ENCODE data around the gene FIP1L1.
"Not testable (repeated sequence)": the region's sequence is repeated elsewhere in the genome, so short reads cannot be mapped to it uniquely, and the experiment has no call there.

The FIP1L1 gene

DNA sequence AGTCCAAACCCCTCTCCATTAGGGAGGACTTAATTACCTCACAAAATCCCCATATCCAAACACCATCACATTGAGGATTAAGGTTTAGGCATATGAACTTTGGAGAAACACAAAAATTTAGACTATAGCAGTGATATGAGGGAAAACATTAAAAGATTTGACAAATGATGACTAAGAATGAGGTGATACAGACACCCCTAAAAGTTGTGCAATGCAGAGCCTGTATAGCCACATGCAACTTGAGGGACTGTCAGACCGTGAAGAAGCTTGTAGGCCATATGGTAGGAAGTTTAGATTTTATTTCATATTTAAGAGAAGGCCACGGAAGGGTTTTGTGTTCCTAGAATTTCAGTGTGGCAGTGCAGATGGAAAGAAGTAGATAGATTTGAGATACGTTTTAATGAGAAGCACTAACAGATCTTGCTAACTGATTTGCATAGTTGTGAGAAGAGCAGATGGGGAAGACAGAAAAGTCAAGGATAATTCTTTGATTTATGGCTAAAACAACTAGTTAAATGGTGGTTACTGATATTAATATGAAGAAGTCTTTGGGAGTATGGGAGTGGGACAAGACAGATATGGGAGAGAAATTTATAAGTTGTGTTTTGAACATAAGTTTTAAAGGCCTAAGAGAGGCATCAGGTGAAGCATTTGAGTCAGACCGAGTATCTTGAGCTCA is 5.5 kb upstream of the FIP1L1 start:
- peaks cover 30% of the 10 kb centered on the region for H3K27me3 ChIP-seq
- H3K9me3 ChIP-seq = no peaks in the 10 kb centered on the region
- TF ChIP-seq, protein P1, sequence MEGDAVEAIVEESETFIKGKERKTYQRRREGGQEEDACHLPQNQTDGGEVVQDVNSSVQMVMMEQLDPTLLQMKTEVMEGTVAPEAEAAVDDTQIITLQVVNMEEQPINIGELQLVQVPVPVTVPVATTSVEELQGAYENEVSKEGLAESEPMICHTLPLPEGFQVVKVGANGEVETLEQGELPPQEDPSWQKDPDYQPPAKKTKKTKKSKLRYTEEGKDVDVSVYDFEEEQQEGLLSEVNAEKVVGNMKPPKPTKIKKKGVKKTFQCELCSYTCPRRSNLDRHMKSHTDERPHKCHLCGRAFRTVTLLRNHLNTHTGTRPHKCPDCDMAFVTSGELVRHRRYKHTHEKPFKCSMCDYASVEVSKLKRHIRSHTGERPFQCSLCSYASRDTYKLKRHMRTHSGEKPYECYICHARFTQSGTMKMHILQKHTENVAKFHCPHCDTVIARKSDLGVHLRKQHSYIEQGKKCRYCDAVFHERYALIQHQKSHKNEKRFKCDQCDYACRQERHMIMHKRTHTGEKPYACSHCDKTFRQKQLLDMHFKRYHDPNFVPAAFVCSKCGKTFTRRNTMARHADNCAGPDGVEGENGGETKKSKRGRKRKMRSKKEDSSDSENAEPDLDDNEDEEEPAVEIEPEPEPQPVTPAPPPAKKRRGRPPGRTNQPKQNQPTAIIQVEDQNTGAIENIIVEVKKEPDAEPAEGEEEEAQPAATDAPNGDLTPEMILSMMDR (IDR thresholded peaks at IDR 0.05) = no peak
- no peaks in the 10 kb centered on the region for H3K36me3 ChIP-seq
- no peak overlapping the region for H3K27ac ChIP-seq
- H3K4me3 ChIP-seq (ENCODE audit: low read depth in 1 of 2, low read length in 1 of 2) = no peak overlapping the region
- H3K4me1 ChIP-seq (ENCODE audit: control insufficient read depth in 1 of 2, insufficient read depth in 1 of 2, low read depth in 1 of 2, low read length in 1 of 2) = peaks cover 2 to 4% of the 10 kb centered on the region in 2 experiments

- no peak overlapping the region for H3K27ac ChIP-seq
- H3K27me3 ChIP-seq = peaks cover 16% of the 10 kb centered on the region
- TF ChIP-seq, protein P1 (IDR thresholded peaks at IDR 0.05) = no peak
- H3K36me3 ChIP-seq = no peaks in the 10 kb centered on the region
- H3K4me3 ChIP-seq (ENCODE audit: low read depth in 1 of 2, low read length in 1 of 2) = no peak overlapping the region
- H3K4me1 ChIP-seq (ENCODE audit: control insufficient read depth in 1 of 2, insufficient read depth in 1 of 2, low read depth in 1 of 2, low read length in 1 of 2) = peaks cover 21 to 23% of the 10 kb centered on the region in 2 experiments
- no peaks in the 10 kb centered on the region for H3K9me3 ChIP-seq
Observed at GRCh38 chr4:53374777-53375258, 2.6 kb upstream of the FIP1L1 start.

DNA sequence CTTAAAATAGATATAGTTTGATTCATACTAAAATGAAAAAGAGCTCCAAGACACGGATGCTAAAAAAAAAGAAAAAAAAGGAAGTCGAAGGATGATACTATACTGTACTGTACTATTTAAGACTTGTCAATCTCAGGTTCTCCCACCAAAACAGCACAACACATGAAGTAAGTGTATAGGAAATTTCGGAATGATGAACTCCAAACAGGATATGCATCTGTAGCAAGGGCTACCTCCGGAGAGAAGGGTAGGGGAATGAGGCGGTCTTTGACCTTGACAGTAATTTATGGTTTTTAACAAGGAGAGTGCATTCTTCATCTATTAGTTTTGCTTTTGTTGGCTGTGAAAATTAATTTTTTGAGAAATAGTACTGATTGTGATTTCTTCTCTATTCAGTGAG is 541 bp upstream of the FIP1L1 start:
- H3K9me3 ChIP-seq = no peaks in the 10 kb centered on the region
- TF ChIP-seq, protein P1 (IDR thresholded peaks at IDR 0.05) = no peak
- peak overlapping the region; percentile 92 for H3K27ac ChIP-seq
- H3K36me3 ChIP-seq = peaks cover under 1% of the 10 kb centered on the region
- H3K4me3 ChIP-seq (ENCODE audit: low read depth in 1 of 2, low read length in 1 of 2) = peak overlapping the region; percentile 76 to 94
- H3K4me1 ChIP-seq (ENCODE audit: control insufficient read depth in 1 of 2, insufficient read depth in 1 of 2, low read depth in 1 of 2, low read length in 1 of 2) = peaks cover 23 to 26% of the 10 kb centered on the region in 2 experiments
- H3K27me3 ChIP-seq = peaks cover 13% of the 10 kb centered on the region

DNA sequence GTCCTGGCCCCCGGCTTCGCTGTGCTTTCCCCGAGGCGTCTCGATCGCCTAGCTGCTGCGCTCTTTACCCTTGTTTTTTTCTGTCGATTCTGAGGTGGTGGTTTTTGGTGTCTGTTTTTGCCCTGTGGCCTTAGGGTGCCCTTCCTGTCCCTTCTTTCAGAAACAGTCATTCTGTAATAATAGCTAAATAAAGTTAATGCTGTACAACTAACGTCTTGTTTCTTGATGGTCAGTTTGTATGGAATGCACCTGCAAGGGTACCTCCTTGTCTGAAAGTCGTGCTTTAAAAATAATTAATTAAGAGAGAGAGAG is 686 bp downstream of the FIP1L1 start:
- TF ChIP-seq, protein P1 (IDR thresholded peaks at IDR 0.05) = no peak
- H3K4me1 ChIP-seq (ENCODE audit: control insufficient read depth in 1 of 2, insufficient read depth in 1 of 2, low read depth in 1 of 2, low read length in 1 of 2) = peaks cover 23 to 26% of the 10 kb centered on the region in 2 experiments

DNA sequence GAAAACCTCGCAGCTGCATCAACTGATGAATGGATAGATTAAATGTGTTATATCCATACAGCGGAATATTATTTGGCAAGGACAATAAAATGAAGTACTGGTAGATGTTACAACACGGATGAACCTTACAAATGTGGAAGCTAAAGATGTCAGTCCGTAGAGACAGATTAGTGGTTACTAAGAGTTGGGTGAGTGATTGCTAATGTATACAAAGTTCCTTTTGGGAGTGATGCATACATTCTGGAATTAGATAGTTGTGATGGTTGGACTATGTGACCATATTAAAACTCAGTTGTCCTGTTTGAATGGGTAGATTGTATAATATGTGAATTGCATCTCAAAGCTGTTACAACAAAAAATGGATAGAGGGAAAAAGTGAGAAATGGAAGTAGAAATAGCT is 2.8 kb downstream of the FIP1L1 start:
- Histone ChIP-seq H3K4me3 (ENCODE audit: low read depth in 1 of 2, low read length in 1 of 2) (no peak overlapping the region), H3K36me3 (peaks cover 33% of the 10 kb centered on the region), H3K4me1 (ENCODE audit: control insufficient read depth in 1 of 2, insufficient read depth in 1 of 2, low read depth in 1 of 2, low read length in 1 of 2) (peaks cover 23 to 26% of the 10 kb centered on the region in 2 experiments), H3K27me3 (no peaks in the 10 kb centered on the region), H3K9me3 (no peaks in the 10 kb centered on the region), H3K27ac (no peak overlapping the region)
- TF ChIP-seq, protein P1 (IDR thresholded peaks at IDR 0.05) = no peak

More for the DNA sequence above, 686 bp downstream of the FIP1L1 start:
- peaks cover 12% of the 10 kb centered on the region for H3K36me3 ChIP-seq
- H3K4me3 ChIP-seq (ENCODE audit: low read depth in 1 of 2, low read length in 1 of 2) = peak overlapping the region; percentile 76 to 94
- H3K27ac ChIP-seq = peak overlapping the region; percentile 92
- no peaks in the 10 kb centered on the region for H3K9me3 ChIP-seq
- H3K27me3 ChIP-seq = peaks cover 13% of the 10 kb centered on the region

GRCh38 chr4:53409479-53409878 is 32.0 kb downstream of the FIP1L1 start:
- not testable (repeated sequence) for H3K4me3 ChIP-seq (ENCODE audit: low read depth in 1 of 2, low read length in 1 of 2); H3K36me3 ChIP-seq; H3K27me3 ChIP-seq; H3K27ac ChIP-seq; H3K4me1 ChIP-seq (ENCODE audit: control insufficient read depth in 1 of 2, insufficient read depth in 1 of 2, low read depth in 1 of 2, low read length in 1 of 2); H3K9me3 ChIP-seq

Measured in neutrophil (primary cell).